ENCODE data around the gene USP49. TPM values are rescaled to one million over a fixed set of nuclear protein-coding genes. Genes with fewer than 3 reads are reported as not detected.

The USP49 gene
- total RNA-seq, 2 donors from 2014 or later: 1.7 to 19.5 TPM

GRCh38 chr6:41789390-41789724 is 105.8 kb downstream of the USP49 start:
- no peak for DNase-seq (ENCODE audit: low spot score)
- H3K36me3 ChIP-seq: peaks cover 0 to 3% of the 10 kb centered on the region in 2 donors
- H3K27ac ChIP-seq: no peak overlapping the region
- H3K4me1 ChIP-seq (replicated peaks): peaks cover 17% of the 10 kb centered on the region
- WGBS: 78% methylated on average over 3 of the region's 3 CpGs
- no peaks in the 10 kb centered on the region for H3K9me3 ChIP-seq
- TF ChIP-seq POLR2AphosphoS5 (IDR thresholded peaks at IDR 0.05): no peak
- no peak for TF ChIP-seq CTCF (IDR thresholded peaks at IDR 0.05)
- TF ChIP-seq POLR2A (IDR thresholded peaks at IDR 0.05): no peak
- intact Hi-C loops (cut with DNase I): loop anchor here (5.0 to 10.0 kb wide), 2 partner anchors 133 to 195 kb away; partner anchors contain the start of genes BYSL and MED20
- H3K27me3 ChIP-seq (replicated peaks; ENCODE audit: insufficient read depth): no peaks in the 10 kb centered on the region
- H3K4me3 ChIP-seq: no peak overlapping the region

- peak; percentile 95 for DNase-seq (ENCODE audit: low spot score)
- peak within 1 kb of the TSS; percentile 92 to 93 for H3K27ac ChIP-seq
- peak within 1 kb of the TSS; percentile 57 to 90 for H3K4me3 ChIP-seq
- intact Hi-C loops (cut with DNase I): loop anchor here (2.0 to 10.0 kb wide), 3 partner anchors 53 to 193 kb away; partner anchors contain the start of genes BYSL, MED20 and TFEB
- peaks cover 0 to 3% of the 10 kb centered on the region in 2 donors for H3K36me3 ChIP-seq
- WGBS: under 1% methylated on average over 55 of the region's 55 CpGs
- H3K9me3 ChIP-seq: no peaks in the 10 kb centered on the region
- peak; percentile 82 for TF ChIP-seq POLR2A (IDR thresholded peaks at IDR 0.05)
- peak; percentile 99 for TF ChIP-seq POLR2AphosphoS5 (IDR thresholded peaks at IDR 0.05)
- peak; percentile 90 to 99 (median 94) for TF ChIP-seq CTCF (IDR thresholded peaks at IDR 0.05)
- H3K4me1 ChIP-seq (replicated peaks): peaks cover 20% of the 10 kb centered on the region
- no peaks in the 10 kb centered on the region for H3K27me3 ChIP-seq (replicated peaks; ENCODE audit: insufficient read depth)
Observed at GRCh38 chr6:41787219-41787917, 107.8 kb downstream of the USP49 start, which contains the start of gene TOMM6. Gene TOMM6 (plus strand): TSS chr6:41787694. CDS start chr6:41787698, 4 bp downstream.

- DNase-seq (ENCODE audit: low spot score): peak; percentile 83
- peaks cover 0 to 3% of the 10 kb centered on the region in 2 donors for H3K36me3 ChIP-seq
- no peaks in the 10 kb centered on the region for H3K27me3 ChIP-seq (replicated peaks; ENCODE audit: insufficient read depth)
- intact Hi-C loops (cut with DNase I): loop anchor here (2.0 to 10.0 kb wide), 3 partner anchors 52 to 192 kb away; partner anchors contain the start of genes BYSL, MED20 and TFEB
- peak overlapping the region; percentile 57 to 90 for H3K4me3 ChIP-seq
- 3% methylated on average over 18 of the region's 58 CpGs for WGBS
- peaks cover 20% of the 10 kb centered on the region for H3K4me1 ChIP-seq (replicated peaks)
- H3K9me3 ChIP-seq: no peaks in the 10 kb centered on the region
- peak; percentile 83 to 97 (median 92) for TF ChIP-seq CTCF (IDR thresholded peaks at IDR 0.05)
- TF ChIP-seq POLR2AphosphoS5 (IDR thresholded peaks at IDR 0.05): peak; percentile 31
- TF ChIP-seq POLR2A (IDR thresholded peaks at IDR 0.05): peak; percentile 46
- peak overlapping the region; percentile 92 to 93 for H3K27ac ChIP-seq
Observed at GRCh38 chr6:41786451-41787218, 108.5 kb downstream of the USP49 start.

- H3K27me3 ChIP-seq (replicated peaks; ENCODE audit: insufficient read depth): no peaks in the 10 kb centered on the region
- H3K9me3 ChIP-seq: no peaks in the 10 kb centered on the region
- peak overlapping the region; percentile 92 to 93 for H3K27ac ChIP-seq
- intact Hi-C loops (cut with DNase I): loop anchor here (2.0 to 10.0 kb wide), 3 partner anchors 51 to 191 kb away; partner anchors contain the start of genes BYSL, MED20 and TFEB
- peaks cover 0 to 3% of the 10 kb centered on the region in 2 donors for H3K36me3 ChIP-seq
- H3K4me1 ChIP-seq (replicated peaks): peaks cover 28% of the 10 kb centered on the region
- H3K4me3 ChIP-seq: peak overlapping the region; percentile 57 to 90
- 12% methylated on average over 29 of the region's 29 CpGs for WGBS
- DNase-seq (ENCODE audit: low spot score): no peak
- TF ChIP-seq POLR2AphosphoS5 (IDR thresholded peaks at IDR 0.05): no peak
Observed at GRCh38 chr6:41785689-41786450, 109.3 kb downstream of the USP49 start.
